Lung (tissue), 13 donors: Measurements from ENCODE around the gene RPL35A. TPM values are rescaled to one million over a fixed set of nuclear protein-coding genes. Genes with fewer than 3 reads are reported as not detected.

Experiments
- ATAC-seq: fragments of 200-7000 bp; cut with Tn5 transposase; one replicate; pipeline ENCODE4 v1.9.1; 2020; ENCODE audit warnings: moderate number of reproducible peaks; ENCODE audit not compliant: insufficient read depth, low FRiP score
- DNase-seq, 3 donors: peaks; one replicate each; pipeline ENCODE4 v3.0.0-alpha.2; 2013 to 2017
- H3K27ac ChIP-seq, 2 donors: one replicate each; pipeline ENCODE4 v1.5.1; 2013; ENCODE audit warnings: mild to moderate bottlenecking in 2 of 2, moderate library complexity in 2 of 2, control low read depth in 1 of 2, inconsistent platforms in 1 of 2, low read depth in 1 of 2, low read length in 1 of 2
- H3K27me3 ChIP-seq, 3 donors: one replicate each; pipeline ENCODE4 v1.5.1; 2013; ENCODE audit warnings: low read length in 2 of 3; ENCODE audit not compliant: control insufficient read depth in 3 of 3, insufficient read depth in 3 of 3
- H3K36me3 ChIP-seq, 4 donors: one replicate each; pipeline ENCODE4 v1.5.1; 2013; ENCODE audit warnings: low read length in 4 of 4, mild to moderate bottlenecking in 1 of 4, moderate library complexity in 1 of 4; ENCODE audit not compliant: control insufficient read depth in 4 of 4, insufficient read depth in 4 of 4
- H3K4me1 ChIP-seq, 5 donors: one replicate each; pipeline ENCODE4 v1.5.1; 2013; ENCODE audit warnings: low read length in 5 of 5, mild to moderate bottlenecking in 2 of 5, moderate library complexity in 1 of 5; ENCODE audit not compliant: control insufficient read depth in 5 of 5, insufficient read depth in 5 of 5
- H3K4me3 ChIP-seq: one replicate; pipeline ENCODE4 v1.5.1; 2013; ENCODE audit warnings: mild to moderate bottlenecking, control low read depth, moderate library complexity
- H3K9ac ChIP-seq, 2 donors: one replicate each; pipeline ENCODE4 v1.5.1; 2013; ENCODE audit warnings: low read length in 2 of 2, control low read depth in 1 of 2; ENCODE audit not compliant: insufficient read depth in 1 of 2
- H3K9me3 ChIP-seq, 4 donors: one replicate each; pipeline ENCODE4 v1.5.1; 2013; ENCODE audit warnings: low read length in 3 of 4, mild to moderate bottlenecking in 1 of 4, moderate library complexity in 1 of 4; ENCODE audit not compliant: control insufficient read depth in 4 of 4, insufficient read depth in 3 of 4
- CTCF ChIP-seq: IDR thresholded peaks from 2 replicates; pipeline ENCODE4 v1.5.1; 2012; ENCODE audit warnings: mild to moderate bottlenecking; ENCODE audit errors: control extremely low read depth, extremely low read depth
- WGBS, 2 donors: extraction: QIAGEN DNeasy Blood & Tissue Kit; methylation state at CpG; one replicate each; pipeline ENCODE4 v1.1.7; 2013; 5-methylcytosine and 5-hydroxymethylcytosine counted together
- polyA plus RNA-seq, 2 donors: library from polyadenylated mRNA; stranded (reverse); fragments of 200-250 nt; gene quantifications; one replicate each; pipeline ENCODE4 v1.2.1, GENCODE V29; 2013
- small RNA-seq: library from RNA; depleted of rRNA; stranded (forward); fragments of <200 nt; gene quantifications from one replicate; pipeline ENCODE3, GENCODE V24; 2014; ENCODE audit warnings: low replicate concordance
- total RNA-seq, 2 donors: library from RNA; depleted of rRNA in 1 of 2; stranded (reverse); fragments of >200 nt in 1 of 2; gene quantifications; one replicate each; pipeline ENCODE4 v1.2.1, GENCODE V29; 2014 to 2021
- donor health status: control.
- donor health status: control.
- donor health status: Bipolar disorder and iron deficiency.
- donor health status: healthy.
- donor health status: DM: yes; HTN: yes; CAD: no.

Gene RPL35A
- total and polyA plus RNA-seq, 4 donors = 678 to 2,048 (median 936) TPM

- ATAC-seq = no peak
- Histone ChIP-seq H3K4me3 (no peak overlapping the region), H3K4me1 (no peaks in the 10 kb centered on the region), H3K27me3 (no peaks in the 10 kb centered on the region), H3K9me3 (no peaks in the 10 kb centered on the region), H3K36me3 (peaks cover 4 to 5% (median 4%) of the 10 kb centered on the region in 4 donors), H3K27ac (no peak overlapping the region), H3K9ac (no peak overlapping the region)
- no peak for DNase-seq
- WGBS, 2 donors = 96 to 99% methylated on average over 3 of the region's 3 CpGs
- TF ChIP-seq CTCF = no peak
Observed at GRCh38 chr3:197997936-197998335, 47.9 kb downstream of the RPL35A start.

Small RNAs within 50 kb of the gene (small RNA-seq; reads per million reads assigned to genes)
- not detected for gene RNU6-621P

Other genes starting within 250 kb of the RPL35A start
- gene RUBCN, start 213.3 kb upstream of the RPL35A start, total RNA-seq = 10 to 100 TPM; 19.7 to 34.1 TPM
- gene RUBCN, start 213.3 kb upstream of the RPL35A start, polyA plus RNA-seq = 10 to 100 TPM; 11.9 to 13.0 TPM
- 10 to 100 TPM; 40.7 to 90.2 TPM for gene FYTTD1, start 200.3 kb upstream of the RPL35A start, total RNA-seq
- gene FYTTD1, start 200.3 kb upstream of the RPL35A start, polyA plus RNA-seq = 10 to 100 TPM; 12.1 to 17.8 TPM
- 100 to 1,000 TPM in 1 of 2 donors, 10 to 100 TPM in 1; 41.0 to 228 TPM for gene LRCH3, start 158.9 kb upstream of the RPL35A start, total RNA-seq
- 10 to 100 TPM in 1 of 2 donors, 1 to 10 TPM in 1; 7.7 to 11.3 TPM for gene LRCH3, start 158.9 kb upstream of the RPL35A start, polyA plus RNA-seq
- 10 to 100 TPM; 13.6 to 17.2 TPM for gene LMLN, start 10.0 kb downstream of the RPL35A start, total RNA-seq
- 1 to 10 TPM; 2.4 to 2.8 TPM for gene LMLN, start 10.0 kb downstream of the RPL35A start, polyA plus RNA-seq